Mesothelial cell of epicardium (in vitro differentiated cells): ENCODE data around the gene C12orf50. TPM values are rescaled to one million over a fixed set of nuclear protein-coding genes. Genes with fewer than 3 reads are reported as not detected.

Experiments used
- DNase-seq, 2 experiments: peaks; one replicate each; pipeline ENCODE4 v3.0.0; 2021; ENCODE audit warnings: low spot score in 2 of 2; ENCODE audit not compliant: unreplicated experiment in 2 of 2
- H3K27ac Mint-ChIP-seq: 2 replicates; pipeline ENCODE4 v1.8.0; 2021; ENCODE audit warnings: mixed read lengths
- H3K27me3 Mint-ChIP-seq: 2 replicates; pipeline ENCODE4 v1.8.0; 2021; ENCODE audit warnings: low read depth, mixed read lengths
- H3K36me3 Mint-ChIP-seq: 2 replicates; pipeline ENCODE4 v1.8.0; 2021; ENCODE audit warnings: mixed read lengths
- H3K4me1 Mint-ChIP-seq: 2 replicates; pipeline ENCODE4 v1.8.0; 2021; ENCODE audit warnings: mixed read lengths
- H3K4me3 Mint-ChIP-seq: 2 replicates; pipeline ENCODE4 v1.8.0; 2021; ENCODE audit warnings: mild to moderate bottlenecking, moderate library complexity, mixed read lengths
- H3K9me3 Mint-ChIP-seq: 2 replicates; pipeline ENCODE4 v1.8.0; 2021; ENCODE audit warnings: mixed read lengths
- CTCF ChIP-seq: fragments of 200-600 bp; sonication (generic); IDR thresholded peaks from one replicate; pipeline ENCODE4 v1.5.0; 2021; ENCODE audit warnings: antibody characterized with exemption; ENCODE audit not compliant: unreplicated experiment
- total RNA-seq: library from RNA; stranded (reverse); gene quantifications from 3 replicates; pipeline ENCODE4 v1.2.1, GENCODE V29; 2021

The C12orf50 gene
- 0.07 to 0.22 TPM (median 0.13 TPM) in 3 replicates for total RNA-seq

GRCh38 chr12:88029093-88029665 is at the start of gene C12orf50:
Gene C12orf50, minus strand, starts transcription at chr12:88029401. Its CDS starts 2,439 bp downstream, at chr12:88026962.
- Mint-ChIP-seq H3K4me1 (no peaks in the 10 kb centered on the region), H3K36me3 (peaks cover 6% of the 10 kb centered on the region), H3K4me3 (no peak within 1 kb of the TSS), H3K27ac (no peak within 1 kb of the TSS), H3K27me3 (peaks cover 3% of the 10 kb centered on the region), H3K9me3 (peaks cover 7% of the 10 kb centered on the region)
- no peak for TF ChIP-seq CTCF
- no peak for DNase-seq

- Mint-ChIP-seq H3K27me3 (no peaks in the 10 kb centered on the region), H3K4me3 (no peak overlapping the region), H3K27ac (no peak overlapping the region), H3K36me3 (peaks cover 36% of the 10 kb centered on the region), H3K4me1 (peaks cover 3% of the 10 kb centered on the region), H3K9me3 (no peaks in the 10 kb centered on the region)
- DNase-seq = no peak
- TF ChIP-seq CTCF = no peak
These were observed 38.1 kb upstream of the C12orf50 start for GRCh38 chr12:88067301-88067700.

- DNase-seq = no peak
- TF ChIP-seq CTCF = no peak
- Mint-ChIP-seq H3K36me3 (peaks cover 38% of the 10 kb centered on the region), H3K27ac (no peak overlapping the region), H3K4me1 (peaks cover 3% of the 10 kb centered on the region), H3K9me3 (no peaks in the 10 kb centered on the region), H3K27me3 (no peaks in the 10 kb centered on the region), H3K4me3 (no peak overlapping the region)
These were observed 34.2 kb upstream of the C12orf50 start for GRCh38 chr12:88063375-88063774.

GRCh38 chr12:88062474-88062873 is 33.3 kb upstream of the C12orf50 start:
- H3K4me3 Mint-ChIP-seq = no peak overlapping the region
- peaks cover 45% of the 10 kb centered on the region for H3K36me3 Mint-ChIP-seq
- no peak for TF ChIP-seq CTCF
- peaks cover 3% of the 10 kb centered on the region for H3K4me1 Mint-ChIP-seq
- H3K9me3 Mint-ChIP-seq = no peaks in the 10 kb centered on the region
- DNase-seq = no peak
- H3K27me3 Mint-ChIP-seq = no peaks in the 10 kb centered on the region
- no peak overlapping the region for H3K27ac Mint-ChIP-seq

GRCh38 chr12:88058719-88059077 is 29.5 kb upstream of the C12orf50 start:
- no peak overlapping the region for H3K4me3 Mint-ChIP-seq
- H3K27me3 Mint-ChIP-seq = no peaks in the 10 kb centered on the region
- no peak for TF ChIP-seq CTCF
- no peaks in the 10 kb centered on the region for H3K9me3 Mint-ChIP-seq
- H3K4me1 Mint-ChIP-seq = peaks cover 3% of the 10 kb centered on the region
- no peak for DNase-seq
- H3K36me3 Mint-ChIP-seq = peaks cover 48% of the 10 kb centered on the region
- H3K27ac Mint-ChIP-seq = no peak overlapping the region
